SH-SY5Y (cell line): ENCODE results near the gene QRFP.

Source experiments
- GATA2 ChIP-seq: IDR thresholded peaks from 2 replicates; pipeline ENCODE4 v1.6.1; 2011; ENCODE audit warnings: mild to moderate bottlenecking, low read depth, low read length
- GATA3 ChIP-seq: IDR thresholded peaks from 2 replicates; pipeline ENCODE4 v1.6.1; 2011; ENCODE audit warnings: low read depth, mild to moderate bottlenecking, low read length, moderate library complexity

The QRFP gene

DNA sequence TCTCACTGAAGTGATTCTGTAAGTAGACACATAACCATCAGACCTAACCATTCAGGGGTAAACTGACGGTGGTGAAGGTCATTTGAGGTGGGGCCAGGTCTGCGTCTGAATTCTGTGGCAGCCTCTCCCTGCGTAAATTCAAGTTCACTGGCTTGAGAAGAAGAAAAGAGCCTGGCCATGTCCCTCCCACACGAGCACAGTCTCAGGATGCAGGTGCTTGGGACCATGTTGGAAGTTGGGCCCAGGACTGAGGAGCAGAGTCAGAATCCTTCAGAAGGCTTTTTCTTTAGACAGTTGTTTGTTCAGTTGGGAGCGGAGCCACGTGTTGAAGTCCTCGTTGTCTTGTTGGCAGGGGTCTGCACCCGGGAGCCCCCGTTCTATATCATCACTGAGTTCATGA is 24.1 kb downstream of the QRFP start:
- TF ChIP-seq GATA3: no peak
- TF ChIP-seq GATA2: no peak

DNA sequence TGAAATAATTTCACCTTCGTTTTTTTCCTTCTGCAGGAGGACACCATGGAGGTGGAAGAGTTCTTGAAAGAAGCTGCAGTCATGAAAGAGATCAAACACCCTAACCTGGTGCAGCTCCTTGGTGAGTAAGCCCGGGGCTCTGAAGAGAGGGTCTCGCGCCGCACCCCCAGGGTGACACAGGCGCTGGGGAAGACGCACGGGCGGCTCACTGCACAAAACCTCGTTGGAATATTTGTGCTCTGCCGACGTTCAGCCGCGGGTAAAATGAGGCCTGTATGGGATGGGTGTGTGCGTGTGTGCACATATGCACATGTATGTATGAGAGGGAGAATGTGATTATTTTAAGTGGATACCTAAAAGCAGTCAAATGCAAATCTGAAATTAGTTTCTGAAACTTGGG is 24.5 kb downstream of the QRFP start:
- TF ChIP-seq GATA2: no peak
- no peak for TF ChIP-seq GATA3

DNA sequence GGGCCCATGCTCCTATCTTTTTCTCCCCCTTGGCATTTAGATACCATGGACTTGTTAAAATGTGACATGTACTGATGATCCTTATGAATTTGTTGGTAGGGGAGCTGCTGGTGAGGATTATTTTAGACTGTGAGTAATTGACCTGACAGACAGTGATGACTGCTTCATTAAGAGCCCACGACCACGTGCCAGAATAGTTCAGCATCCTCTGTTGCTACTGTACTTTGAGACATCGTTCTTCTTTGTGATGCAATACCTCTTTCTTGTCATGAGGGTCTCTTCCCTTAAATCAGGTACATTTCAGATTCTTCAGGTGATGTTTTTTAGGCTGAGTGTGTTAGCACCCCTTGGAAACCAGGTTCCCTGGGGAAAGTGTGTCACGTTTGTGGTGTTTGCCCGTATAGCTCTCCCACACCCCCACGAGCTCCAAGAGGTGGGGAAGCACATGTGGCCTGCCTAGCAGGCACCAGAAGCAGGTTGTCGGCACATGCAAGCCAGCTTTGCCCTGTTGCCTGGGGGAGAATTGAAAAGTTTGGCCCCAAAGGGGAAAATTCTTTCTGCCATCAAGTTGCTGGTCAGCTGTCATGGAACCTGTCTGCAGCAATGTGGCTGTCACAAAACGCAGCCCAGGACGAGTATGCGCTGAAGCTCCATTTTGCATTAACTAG is 25.1 kb downstream of the QRFP start:
- TF ChIP-seq GATA3: no peak
- no peak for TF ChIP-seq GATA2

DNA sequence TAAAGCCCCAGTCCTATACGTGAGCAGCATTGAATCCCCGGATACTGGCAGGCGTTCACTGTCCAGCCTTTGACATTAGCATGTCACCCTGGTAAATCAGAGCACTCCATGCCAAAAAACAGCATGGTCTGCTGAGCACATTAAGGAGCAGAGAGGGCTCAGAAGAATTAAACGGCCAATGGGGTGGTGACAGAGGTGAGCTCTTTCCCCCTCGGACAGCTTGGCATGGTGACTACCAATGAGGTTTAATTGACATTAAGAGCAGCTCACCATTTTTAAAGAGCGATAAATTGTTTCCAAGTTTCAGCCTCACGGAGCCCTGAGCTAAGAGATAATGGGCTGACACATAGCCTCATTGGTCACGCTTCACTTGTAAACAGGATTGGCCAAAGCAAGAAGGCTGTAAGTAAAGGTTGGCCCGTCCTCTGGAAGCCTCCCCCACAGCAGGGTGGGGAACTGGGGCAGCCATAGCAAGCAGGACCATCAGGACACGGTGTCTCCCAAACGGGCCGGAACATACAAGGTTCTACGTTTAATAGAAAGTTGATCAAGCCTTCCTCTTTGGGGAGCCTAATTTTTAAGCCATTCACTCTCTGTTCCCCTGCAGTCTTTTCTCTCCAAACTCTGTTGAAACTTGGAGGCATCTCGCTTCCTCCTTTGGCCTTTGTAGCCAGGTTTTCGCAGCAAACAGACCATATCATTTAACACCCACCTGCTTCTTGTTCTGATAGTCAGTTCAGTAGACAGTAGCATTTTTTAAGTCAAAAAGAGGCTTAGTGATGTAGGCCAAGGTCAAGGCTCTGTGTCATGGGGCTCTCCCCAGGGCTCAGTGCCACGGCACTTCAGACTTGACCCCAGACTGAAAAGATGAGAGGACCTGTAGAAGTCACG is 25.9 kb downstream of the QRFP start:
- TF ChIP-seq GATA2: no peak
- TF ChIP-seq GATA3: no peak

DNA sequence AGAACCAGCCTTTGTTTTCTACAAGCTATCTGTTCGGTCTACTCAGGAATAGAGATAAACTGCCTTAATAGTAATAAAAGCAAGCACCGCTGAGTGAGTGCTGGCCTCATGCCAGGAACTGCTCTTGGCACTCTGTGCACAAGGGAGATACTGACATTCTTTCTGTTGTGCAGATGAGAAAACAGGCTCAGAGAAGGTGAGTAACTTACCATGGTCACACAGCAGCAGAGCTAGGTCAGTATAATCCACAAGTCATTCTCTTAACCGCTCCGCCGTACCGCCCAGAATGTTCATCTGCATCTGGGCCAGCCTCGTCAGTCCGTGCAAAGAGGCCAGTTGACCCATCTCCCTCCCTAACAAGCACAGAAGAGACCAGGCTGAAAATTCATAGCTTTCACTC is 27.4 kb downstream of the QRFP start:
- TF ChIP-seq GATA2 (no peak), GATA3 (no peak)

DNA sequence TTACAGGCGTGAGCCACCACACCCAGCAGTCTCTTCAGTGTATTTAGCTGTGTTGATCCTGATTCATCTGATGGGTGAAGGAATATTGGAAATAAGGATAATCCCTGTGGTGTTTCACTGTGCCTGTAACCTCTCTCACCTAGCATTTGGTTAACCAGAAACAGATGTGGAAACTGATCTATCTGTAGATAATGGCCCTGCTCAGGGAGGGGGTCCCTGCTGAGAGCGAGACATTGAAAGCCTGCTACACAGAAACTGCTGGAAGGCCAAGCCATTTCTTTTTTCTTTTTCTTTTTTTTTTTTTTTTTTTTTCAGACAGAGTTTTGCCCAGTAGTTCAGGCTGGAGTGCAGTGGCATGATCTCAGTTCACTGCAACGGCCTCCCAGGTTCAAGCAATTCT is 28.4 kb downstream of the QRFP start:
- TF ChIP-seq GATA2 (peak; percentile 83), GATA3 (peak; percentile 44; the same call in 1 of the 2 replicates)

DNA sequence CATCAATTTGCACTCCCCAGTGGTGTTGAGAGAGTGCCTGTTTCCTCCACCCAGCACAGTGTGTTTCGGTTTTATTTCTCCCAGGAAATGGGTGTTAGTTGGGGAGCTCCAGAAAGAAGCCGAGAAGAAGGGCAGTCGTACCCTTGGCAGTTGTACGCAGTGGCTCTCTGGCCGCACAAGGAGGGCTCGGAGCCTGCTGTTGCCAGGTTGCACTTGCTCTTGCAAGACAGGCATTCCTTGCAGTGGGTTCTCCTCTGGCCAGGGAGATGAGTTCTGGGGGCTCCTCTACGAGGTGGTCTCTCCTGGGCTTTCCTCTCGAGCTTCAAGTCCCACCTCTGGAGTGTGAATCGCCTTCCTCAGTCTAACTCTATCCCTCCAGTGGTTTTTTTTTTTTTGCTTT is 29.1 kb downstream of the QRFP start:
- no peak for TF ChIP-seq GATA3
- TF ChIP-seq GATA2: no peak

DNA sequence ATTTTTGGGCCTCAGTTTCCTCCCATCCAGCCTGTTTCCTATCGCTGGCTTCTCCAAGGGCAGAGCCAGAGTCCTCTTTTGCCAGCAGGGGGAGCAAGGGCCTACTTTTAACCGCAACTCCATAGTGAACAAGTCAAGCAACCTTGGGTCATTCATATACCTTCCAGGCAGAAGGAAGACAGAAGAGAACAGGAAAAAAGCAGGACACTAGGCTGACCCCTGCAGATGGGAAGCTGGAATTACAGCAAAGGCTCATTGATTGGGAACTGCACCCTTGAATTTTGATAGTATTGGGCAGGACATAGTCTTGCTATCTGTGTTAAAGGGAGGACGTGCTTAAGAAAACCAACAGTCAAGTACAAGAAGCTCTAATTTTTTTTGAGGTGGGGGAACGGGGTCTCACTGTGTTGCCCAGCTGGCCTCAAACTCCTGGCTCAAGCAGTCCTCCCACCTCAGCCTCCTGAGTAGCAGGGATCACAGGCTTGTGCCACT is 30.1 kb downstream of the QRFP start:
- TF ChIP-seq GATA2 (no peak), GATA3 (no peak)

DNA sequence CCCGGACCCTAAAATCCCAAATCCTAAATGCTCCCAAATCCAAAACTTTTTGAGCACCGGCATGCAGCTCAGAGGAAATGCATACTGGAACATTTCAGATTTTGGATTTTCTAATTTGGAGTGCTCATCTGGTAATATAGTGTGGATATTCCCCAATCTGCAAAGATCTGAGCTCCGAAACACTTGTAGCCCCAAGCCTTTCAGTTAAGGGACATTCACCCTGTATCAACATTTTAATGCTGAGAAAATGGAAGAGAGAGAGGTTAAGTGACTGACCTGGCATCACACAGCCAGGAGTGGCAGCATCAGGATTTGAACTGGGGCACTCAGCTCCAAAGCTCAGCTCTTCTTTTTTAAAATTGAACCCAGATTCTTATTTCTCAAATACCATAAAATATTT is 30.7 kb downstream of the QRFP start:
- TF ChIP-seq GATA2: no peak
- TF ChIP-seq GATA3: no peak

DNA sequence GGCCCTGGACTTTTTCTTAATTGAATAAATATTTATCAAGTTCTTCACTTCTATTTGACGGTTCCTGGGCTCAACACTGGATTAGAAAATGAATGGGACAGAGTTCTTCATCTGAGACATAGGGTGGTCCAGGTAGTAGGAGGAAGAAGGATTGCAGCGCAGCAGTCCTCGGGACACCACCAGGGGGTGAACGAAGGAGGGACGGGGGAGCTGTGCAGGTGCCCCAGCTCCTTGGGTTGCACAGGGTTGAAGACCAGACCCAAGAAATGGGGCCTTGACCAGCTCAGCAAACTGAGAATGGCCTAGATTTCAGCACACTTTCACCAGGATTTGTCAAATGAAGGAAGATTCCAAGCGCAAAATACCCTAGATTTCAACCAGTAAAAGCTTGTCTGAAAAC is 32.1 kb downstream of the QRFP start:
- TF ChIP-seq GATA3 (no peak), GATA2 (no peak)

DNA sequence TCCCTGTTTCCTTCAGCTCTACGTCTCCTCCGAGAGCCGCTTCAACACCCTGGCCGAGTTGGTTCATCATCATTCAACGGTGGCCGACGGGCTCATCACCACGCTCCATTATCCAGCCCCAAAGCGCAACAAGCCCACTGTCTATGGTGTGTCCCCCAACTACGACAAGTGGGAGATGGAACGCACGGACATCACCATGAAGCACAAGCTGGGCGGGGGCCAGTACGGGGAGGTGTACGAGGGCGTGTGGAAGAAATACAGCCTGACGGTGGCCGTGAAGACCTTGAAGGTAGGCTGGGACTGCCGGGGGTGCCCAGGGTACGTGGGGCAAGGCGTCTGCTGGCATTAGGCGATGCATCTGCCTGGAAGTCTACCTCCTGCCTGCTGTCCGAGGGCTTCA is 33.9 kb downstream of the QRFP start:
- TF ChIP-seq GATA3 (no peak), GATA2 (no peak)

DNA sequence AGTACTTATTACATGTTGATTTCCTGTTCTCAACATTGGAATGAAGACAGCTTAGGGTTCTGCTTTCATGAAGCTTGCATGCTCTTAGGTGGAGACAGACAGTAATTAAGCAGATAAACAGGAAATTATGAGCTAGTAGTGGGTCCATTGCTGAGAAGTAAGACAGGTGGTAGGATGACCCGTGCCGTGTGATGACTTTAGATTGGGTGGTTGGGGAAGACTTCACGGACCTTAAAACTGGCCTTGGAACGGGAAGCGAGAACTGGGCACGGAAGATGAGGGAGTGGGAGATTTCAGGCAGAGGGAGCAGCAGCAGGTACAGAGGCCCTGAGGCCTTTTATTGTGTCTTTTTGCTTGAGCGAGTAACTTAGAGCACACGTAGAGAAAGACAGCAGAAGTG is 34.4 kb downstream of the QRFP start:
- TF ChIP-seq GATA3: no peak
- TF ChIP-seq GATA2: no peak

DNA sequence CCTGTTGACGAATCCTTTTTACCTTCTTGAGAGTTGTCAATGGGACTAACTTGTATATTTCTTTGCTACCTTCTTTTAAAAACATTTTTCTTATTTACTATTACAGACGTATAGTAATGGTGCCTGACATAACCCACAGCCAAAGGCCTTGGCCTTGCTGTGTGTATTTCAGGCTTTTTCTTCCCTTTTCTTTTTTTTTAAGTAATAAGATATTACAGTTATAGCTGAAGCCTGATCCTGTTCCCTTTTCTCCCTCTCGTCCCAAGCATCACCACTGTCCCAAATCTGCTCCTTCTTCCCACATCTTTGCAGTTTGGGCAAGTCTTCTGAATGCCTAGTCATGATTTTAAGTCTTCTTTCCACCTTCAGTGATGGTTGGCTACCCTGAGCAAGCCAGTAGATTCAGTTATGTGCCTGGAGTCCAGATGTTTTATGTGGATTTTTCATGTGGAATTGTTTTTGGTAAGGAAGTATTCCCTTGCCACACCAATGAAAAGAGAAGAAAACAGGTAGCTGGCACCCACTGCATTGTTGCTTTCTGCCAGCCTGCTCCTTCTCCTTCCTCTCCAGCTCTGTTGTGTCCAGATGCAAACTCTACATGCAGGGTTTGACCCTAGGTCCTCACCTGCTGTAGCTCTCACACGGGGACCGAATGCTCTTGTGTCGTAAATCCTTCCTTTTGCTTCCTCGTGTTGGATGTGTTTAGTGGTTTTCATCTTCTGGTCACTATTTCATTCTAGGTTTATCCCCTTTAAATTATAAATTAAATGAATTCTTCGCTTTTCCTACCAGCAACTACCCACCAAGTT is 35.0 kb downstream of the QRFP start:
- TF ChIP-seq GATA2 (no peak), GATA3 (no peak)
